CD4-positive, alpha-beta memory T cell (primary cell): ENCODE data around the gene SEC23A. TPM values are rescaled to one million over a fixed set of nuclear protein-coding genes. Genes with fewer than 3 reads are reported as not detected.

Experiments used
- CTCF ChIA-PET: fragments of 350-600 bp; sonication (Branson Sonifier 250); formaldehyde crosslinking; loops from one replicate; lab custom pipeline; 2021; ENCODE audit warnings: inconsistent platforms; ENCODE audit not compliant: partially characterized antibody; lab: Charles Lee
- POLR2A ChIA-PET: fragments of 350-600 bp; sonication (Branson Sonifier 250); formaldehyde crosslinking; loops from one replicate; lab custom pipeline; 2021; ENCODE audit not compliant: partially characterized antibody; lab: Charles Lee
- DNase-seq, 5 donors: peaks; one replicate each; pipeline versions ENCODE4 v3.0.0 to v3.0.0-alpha.2; 2020 to 2022; ENCODE audit warnings: mixed read lengths in 1 of 5
- H3K27ac ChIP-seq: one replicate; pipeline ENCODE4 v1.7.0; 2013; ENCODE audit warnings: low read depth, low read length
- H3K27me3 ChIP-seq: 2 replicates; pipeline ENCODE4 v1.7.0; 2013; ENCODE audit warnings: mild to moderate bottlenecking, low read length, moderate library complexity; ENCODE audit not compliant: insufficient read depth
- H3K36me3 ChIP-seq: 2 replicates; pipeline ENCODE4 v1.7.0; 2013; ENCODE audit warnings: mild to moderate bottlenecking, low read length, moderate library complexity; ENCODE audit not compliant: insufficient read depth
- H3K4me1 ChIP-seq: 2 replicates; pipeline ENCODE4 v1.7.0; 2013; ENCODE audit warnings: mild to moderate bottlenecking, low read length, moderate library complexity; ENCODE audit not compliant: insufficient read depth
- H3K4me3 ChIP-seq, 2 donors: one replicate each; pipeline ENCODE4 v1.7.0; 2013; ENCODE audit warnings: low read length in 2 of 2, mild to moderate bottlenecking in 1 of 2
- H3K9me3 ChIP-seq, 2 donors: one replicate each; pipeline ENCODE4 v1.7.0; 2013; ENCODE audit warnings: low read length in 2 of 2, control low read depth in 1 of 2; ENCODE audit not compliant: control insufficient read depth in 1 of 2
- H3K27ac Mint-ChIP-seq, 7 donors: one replicate each; pipeline ENCODE4 v1.8.0; 2020 to 2021; ENCODE audit warnings: mixed read lengths in 7 of 7, mild to moderate bottlenecking in 6 of 7, inconsistent platforms in 3 of 7, moderate library complexity in 3 of 7
- H3K27me3 Mint-ChIP-seq, 2 donors: one replicate each; pipeline ENCODE4 v1.8.0; 2020 to 2021; ENCODE audit warnings: mixed read lengths in 2 of 2
- H3K36me3 Mint-ChIP-seq, 2 donors: one replicate each; pipeline ENCODE4 v1.8.0; 2020 to 2021; ENCODE audit warnings: mixed read lengths in 2 of 2, inconsistent platforms in 1 of 2, mild to moderate bottlenecking in 1 of 2
- H3K4me1 Mint-ChIP-seq, 4 donors: one replicate each; pipeline ENCODE4 v1.8.0; 2020 to 2021; ENCODE audit warnings: mixed read lengths in 4 of 4, mild to moderate bottlenecking in 1 of 4
- H3K4me3 Mint-ChIP-seq, 8 donors: one replicate each; pipeline ENCODE4 v1.8.0; 2020 to 2021; ENCODE audit warnings: mixed read lengths in 8 of 8, mild to moderate bottlenecking in 7 of 8, moderate library complexity in 6 of 8, inconsistent platforms in 3 of 8
- H3K9me3 Mint-ChIP-seq, 8 donors: one replicate each; pipeline ENCODE4 v1.8.0; 2020 to 2021; ENCODE audit warnings: mixed read lengths in 8 of 8, mild to moderate bottlenecking in 5 of 8, inconsistent platforms in 3 of 8, moderate library complexity in 1 of 8
- intact Hi-C: fragments of 100-400 bp; cut with micrococcal nuclease; formaldehyde crosslinking; loops from one replicate; pipeline ENCODE4 v1.15.1; 2023
- polyA plus RNA-seq, 2 donors: library from polyadenylated mRNA; unstranded; fragments of 300-500 nt; fragmentation: Illumina TruSeq; gene quantifications; one replicate each; pipeline ENCODE4 v1.2.3, GENCODE V29; 2021
- total RNA-seq, 2 experiments: library from RNA; stranded (reverse); gene quantifications; one replicate each; pipeline ENCODE4 v1.2.3, GENCODE V29; 2021

Gene SEC23A
- total and polyA plus RNA-seq, 4 experiments from 2014 or later, result 42.9 to 70.3 (median 54.3) TPM

- Mint-ChIP-seq H3K27me3 (no peaks in the 10 kb centered on the region), H3K9me3 (no peaks in the 10 kb centered on the region), H3K4me3 (peak overlapping the region in 1 of 8 donors; percentile 44), H3K4me1 (peaks cover 29 to 41% (median 31%) of the 10 kb centered on the region in 4 donors), H3K27ac (peak overlapping the region in 4 of 7 donors; percentile 5 to 74 (median 34)), H3K36me3 (peaks cover 26 to 45% of the 10 kb centered on the region in 2 donors)
- H3K27me3 ChIP-seq, result no peaks in the 10 kb centered on the region
- ChIA-PET POLR2A (interaction anchor here (0.6 kb wide), 1 partner anchor 29 kb away, joined by 3 read pairs; no protein-coding TSS in a partner anchor), CTCF (interaction anchor here (0.5 kb wide), 1 partner anchor 23 kb away, joined by 3 read pairs; no protein-coding TSS in a partner anchor)
- H3K4me3 ChIP-seq, result no peak overlapping the region
- intact Hi-C loops, result no loop called here
- peaks cover 30% of the 10 kb centered on the region for H3K4me1 ChIP-seq
- H3K36me3 ChIP-seq, result peaks cover 21% of the 10 kb centered on the region
- no peak overlapping the region for H3K27ac ChIP-seq
- DNase-seq, result no peak
- no peaks in the 10 kb centered on the region for H3K9me3 ChIP-seq
Measured at GRCh38 chr14:39094515-39094914, 8.5 kb downstream of the SEC23A start.

- no peaks in the 10 kb centered on the region for H3K27me3 ChIP-seq
- CTCF ChIA-PET, result no interaction called here
- H3K9me3 ChIP-seq, result no peaks in the 10 kb centered on the region
- peaks cover 21 to 24% (median 23%) of the 10 kb centered on the region in 4 donors for H3K4me1 Mint-ChIP-seq
- H3K9me3 Mint-ChIP-seq, result no peaks in the 10 kb centered on the region
- peaks cover 5% of the 10 kb centered on the region for H3K4me1 ChIP-seq
- H3K36me3 Mint-ChIP-seq, result peaks cover 41 to 61% of the 10 kb centered on the region in 2 donors
- H3K4me3 Mint-ChIP-seq, result no peak overlapping the region
- H3K36me3 ChIP-seq, result peaks cover 21% of the 10 kb centered on the region
- no peak overlapping the region for H3K4me3 ChIP-seq
- no peak overlapping the region for H3K27ac ChIP-seq
- peak overlapping the region in 3 of 7 donors; percentile 49 to 71 (median 51) for H3K27ac Mint-ChIP-seq
- POLR2A ChIA-PET, result interaction anchor here (1.7 kb wide), 1 partner anchor 11 kb away, joined by 5 read pairs; the partner anchor contains the start of gene SEC23A
- intact Hi-C loops, result no loop called here
- H3K27me3 Mint-ChIP-seq, result no peaks in the 10 kb centered on the region
- no peak for DNase-seq
Measured at GRCh38 chr14:39091716-39092115, 11.3 kb downstream of the SEC23A start.

GRCh38 chr14:39090548-39091111 lies 12.4 kb downstream of the SEC23A start:
- H3K4me1 ChIP-seq, result peaks cover 4% of the 10 kb centered on the region
- CTCF ChIA-PET, result no interaction called here
- H3K27me3 Mint-ChIP-seq, result no peaks in the 10 kb centered on the region
- H3K27ac ChIP-seq, result no peak overlapping the region
- peak overlapping the region in 2 of 7 donors; percentile 10 to 26 for H3K27ac Mint-ChIP-seq
- peaks cover 21 to 24% (median 23%) of the 10 kb centered on the region in 4 donors for H3K4me1 Mint-ChIP-seq
- DNase-seq, result no peak
- no peaks in the 10 kb centered on the region for H3K9me3 Mint-ChIP-seq
- no peaks in the 10 kb centered on the region for H3K27me3 ChIP-seq
- H3K36me3 Mint-ChIP-seq, result peaks cover 43 to 65% of the 10 kb centered on the region in 2 donors
- intact Hi-C loops, result no loop called here
- POLR2A ChIA-PET, result interaction anchor here (0.6 to 1.7 kb wide), 2 partner anchors 9 to 12 kb away, joined by 4 to 5 read pairs; partner anchors contain the start of gene SEC23A
- no peak overlapping the region for H3K4me3 ChIP-seq
- no peaks in the 10 kb centered on the region for H3K9me3 ChIP-seq
- H3K4me3 Mint-ChIP-seq, result no peak overlapping the region
- H3K36me3 ChIP-seq, result peaks cover 29% of the 10 kb centered on the region

GRCh38 chr14:39087493-39087892 lies 15.5 kb downstream of the SEC23A start:
- Histone ChIP-seq H3K9me3 (no peaks in the 10 kb centered on the region), H3K4me1 (peaks cover 4% of the 10 kb centered on the region), H3K36me3 (peaks cover 36% of the 10 kb centered on the region), H3K27ac (no peak overlapping the region), H3K4me3 (no peak overlapping the region), H3K27me3 (no peaks in the 10 kb centered on the region)
- H3K27ac Mint-ChIP-seq, result peak overlapping the region in 1 of 7 donors; percentile 70
- DNase-seq, result no peak
- CTCF ChIA-PET, result no interaction called here
- H3K4me3 Mint-ChIP-seq, result no peak overlapping the region
- H3K4me1 Mint-ChIP-seq, result peaks cover 13 to 17% (median 15%) of the 10 kb centered on the region in 4 donors
- POLR2A ChIA-PET, result interaction anchor here (2.8 kb wide), 1 partner anchor 15 kb away, joined by 8 read pairs; the partner anchor contains the start of gene SEC23A
- peaks cover 55 to 73% of the 10 kb centered on the region in 2 donors for H3K36me3 Mint-ChIP-seq
- H3K9me3 Mint-ChIP-seq, result no peaks in the 10 kb centered on the region
- no peaks in the 10 kb centered on the region for H3K27me3 Mint-ChIP-seq
- intact Hi-C loops, result no loop called here

- Mint-ChIP-seq H3K9me3 (no peaks in the 10 kb centered on the region), H3K36me3 (peaks cover 56 to 71% of the 10 kb centered on the region in 2 donors), H3K4me3 (no peak overlapping the region), H3K4me1 (peaks cover 4 to 14% (median 9%) of the 10 kb centered on the region in 4 donors), H3K27me3 (no peaks in the 10 kb centered on the region), H3K27ac (peak overlapping the region in 3 of 7 donors; percentile 22 to 72 (median 27))
- Histone ChIP-seq H3K9me3 (no peaks in the 10 kb centered on the region), H3K4me1 (no peaks in the 10 kb centered on the region), H3K27ac (no peak overlapping the region), H3K27me3 (no peaks in the 10 kb centered on the region), H3K4me3 (no peak overlapping the region), H3K36me3 (peaks cover 30% of the 10 kb centered on the region)
- ChIA-PET POLR2A (interaction anchor here (2.8 kb wide), 1 partner anchor 17 kb away, joined by 8 read pairs; the partner anchor contains the start of gene SEC23A), CTCF (no interaction called here)
- intact Hi-C loops, result no loop called here
- DNase-seq, result no peak
Measured at GRCh38 chr14:39085933-39086332, 17.1 kb downstream of the SEC23A start.

GRCh38 chr14:39083127-39083526 lies 19.9 kb downstream of the SEC23A start:
- Mint-ChIP-seq H3K4me3 (no peak overlapping the region), H3K27me3 (no peaks in the 10 kb centered on the region), H3K36me3 (peaks cover 48 to 70% of the 10 kb centered on the region in 2 donors), H3K9me3 (no peaks in the 10 kb centered on the region), H3K27ac (peak overlapping the region in 2 of 7 donors; percentile 15 to 64), H3K4me1 (peaks cover 0 to 7% (median 5%) of the 10 kb centered on the region in 4 donors)
- H3K4me3 ChIP-seq, result no peak overlapping the region
- DNase-seq, result no peak
- intact Hi-C loops, result no loop called here
- ChIA-PET CTCF (no interaction called here), POLR2A (interaction anchor here (1.3 kb wide), 1 partner anchor 20 kb away, joined by 4 read pairs; the partner anchor contains the start of gene SEC23A)
- no peak overlapping the region for H3K27ac ChIP-seq
- no peaks in the 10 kb centered on the region for H3K27me3 ChIP-seq
- no peaks in the 10 kb centered on the region for H3K9me3 ChIP-seq
- H3K36me3 ChIP-seq, result peaks cover 26% of the 10 kb centered on the region
- H3K4me1 ChIP-seq, result no peaks in the 10 kb centered on the region

- Mint-ChIP-seq H3K9me3 (no peaks in the 10 kb centered on the region), H3K27me3 (no peaks in the 10 kb centered on the region), H3K36me3 (peaks cover 47 to 60% of the 10 kb centered on the region in 2 donors), H3K4me3 (no peak overlapping the region), H3K27ac (peak overlapping the region in 1 of 7 donors; percentile 19), H3K4me1 (peaks cover 0 to 5% (median 4%) of the 10 kb centered on the region in 4 donors)
- Histone ChIP-seq H3K27me3 (no peaks in the 10 kb centered on the region), H3K36me3 (peaks cover 21% of the 10 kb centered on the region), H3K9me3 (no peaks in the 10 kb centered on the region), H3K4me1 (no peaks in the 10 kb centered on the region), H3K4me3 (no peak overlapping the region), H3K27ac (no peak overlapping the region)
- CTCF ChIA-PET, result no interaction called here
- POLR2A ChIA-PET, result interaction anchor here (0.7 kb wide), 1 partner anchor 15 kb away, joined by 4 read pairs; no protein-coding TSS in a partner anchor
- DNase-seq, result no peak
- intact Hi-C loops, result no loop called here
Measured at GRCh38 chr14:39080886-39081285, 22.1 kb downstream of the SEC23A start.
